ENCODE data around the gene GARIN5A. TPM values are rescaled to one million over a fixed set of nuclear protein-coding genes. Genes with fewer than 3 reads are reported as not detected.

GARIN5A gene
- total and polyA plus RNA-seq, 10 donors: 0.42 to 1.4 (median 0.54) TPM; not detected in 6

- no peak overlapping the region for H3K27ac ChIP-seq
- peaks cover 0 to 6% (median 0%) of the 10 kb centered on the region in 7 donors for H3K27me3 ChIP-seq (replicated peaks in 1 of 7)
- TF ChIP-seq POLR2AphosphoS5 (IDR thresholded peaks at IDR 0.05) (no peak), POLR2A (IDR thresholded peaks at IDR 0.05) (no peak), CTCF (IDR thresholded peaks at IDR 0.05 in 8 of 11, conservative IDR thresholded peaks at IDR 0.05 in 3 of 11) (no peak)
- intact Hi-C loops (cut with DNase I; ENCODE audit: low total_unique reads): no loop called here
- no peaks in the 10 kb centered on the region for H3K36me3 ChIP-seq
- DNase-seq: no peak
- no peaks in the 10 kb centered on the region for H3K4me1 ChIP-seq
- WGBS, 5 donors: 59 to 73% (median 68%) methylated on average over 17 to 30 of the region's 30 CpGs
- no peak overlapping the region for H3K4me3 ChIP-seq
- peaks cover 0 to 6% (median 0%) of the 10 kb centered on the region in 8 donors for H3K9me3 ChIP-seq
Observed at GRCh38 chr19:50450369-50451222, 26.1 kb downstream of the GARIN5A start.

- WGBS, 5 donors: 77 to 84% (median 81%) methylated on average over 11 to 14 of the region's 14 CpGs
- peaks cover 0 to 6% (median 0%) of the 10 kb centered on the region in 8 donors for H3K9me3 ChIP-seq
- no peaks in the 10 kb centered on the region for H3K36me3 ChIP-seq
- intact Hi-C loops (cut with DNase I; ENCODE audit: low total_unique reads): no loop called here
- TF ChIP-seq POLR2AphosphoS5 (IDR thresholded peaks at IDR 0.05) (no peak), POLR2A (IDR thresholded peaks at IDR 0.05) (no peak)
- no peak for DNase-seq
- H3K4me1 ChIP-seq: no peaks in the 10 kb centered on the region
- H3K27me3 ChIP-seq (replicated peaks in 1 of 7): peaks cover 0 to 6% (median 0%) of the 10 kb centered on the region in 7 donors
- no peak overlapping the region for H3K4me3 ChIP-seq
- no peak overlapping the region for H3K27ac ChIP-seq
Observed at GRCh38 chr19:50449236-50449899, 27.3 kb downstream of the GARIN5A start.

- Histone ChIP-seq H3K4me1 (no peaks in the 10 kb centered on the region), H3K27ac (no peak overlapping the region), H3K27me3 (replicated peaks in 1 of 7) (peaks cover 0 to 6% (median 0%) of the 10 kb centered on the region in 7 donors), H3K4me3 (no peak overlapping the region), H3K36me3 (no peaks in the 10 kb centered on the region), H3K9me3 (peaks cover 0 to 6% (median 0%) of the 10 kb centered on the region in 8 donors)
- WGBS, 5 donors: 92 to 98% (median 93%) methylated on average over 10 of the region's 10 CpGs
- intact Hi-C loops (cut with DNase I; ENCODE audit: low total_unique reads): no loop called here
- TF ChIP-seq CTCF (IDR thresholded peaks at IDR 0.05 in 8 of 11, conservative IDR thresholded peaks at IDR 0.05 in 3 of 11) (no peak), POLR2AphosphoS5 (IDR thresholded peaks at IDR 0.05) (no peak), POLR2A (IDR thresholded peaks at IDR 0.05) (no peak)
- DNase-seq: no peak
Observed at GRCh38 chr19:50447750-50448149, 28.9 kb downstream of the GARIN5A start.

- no peaks in the 10 kb centered on the region for H3K36me3 ChIP-seq
- H3K9me3 ChIP-seq: peaks cover 0 to 6% (median 0%) of the 10 kb centered on the region in 8 donors
- H3K4me1 ChIP-seq: no peaks in the 10 kb centered on the region
- intact Hi-C loops (cut with DNase I; ENCODE audit: low total_unique reads): no loop called here
- H3K4me3 ChIP-seq: no peak overlapping the region
- H3K27me3 ChIP-seq (replicated peaks in 1 of 7): peaks cover 0 to 6% (median 0%) of the 10 kb centered on the region in 7 donors
- H3K27ac ChIP-seq: no peak overlapping the region
- WGBS, 5 donors: 80 to 87% (median 84%) methylated on average over 5 of the region's 5 CpGs
- TF ChIP-seq POLR2AphosphoS5 (IDR thresholded peaks at IDR 0.05): no peak
- no peak for TF ChIP-seq POLR2A (IDR thresholded peaks at IDR 0.05)
- TF ChIP-seq CTCF (IDR thresholded peaks at IDR 0.05 in 8 of 11, conservative IDR thresholded peaks at IDR 0.05 in 3 of 11): no peak
- DNase-seq: no peak
Observed at GRCh38 chr19:50447053-50447452, 29.6 kb downstream of the GARIN5A start.
